GM21529 (cell line): ENCODE data around the gene NAT10.

Experiments
- ATAC-seq: cut with Tn5 transposase; IDR thresholded peaks from one replicate; pipeline ENCODE4 v1.9.1; 2021; ENCODE audit not compliant: unreplicated experiment

NAT10 gene

GRCh38 chr11:34148504-34149165 is 43.2 kb downstream of the NAT10 start:
- no peak for ATAC-seq

- no peak for ATAC-seq
These were observed 43.8 kb downstream of the NAT10 start for GRCh38 chr11:34149274-34149673.

GRCh38 chr11:34149786-34150185 is 44.4 kb downstream of the NAT10 start:
- ATAC-seq, result no peak

GRCh38 chr11:34150494-34151151 is 45.2 kb downstream of the NAT10 start:
- no peak for ATAC-seq

- no peak for ATAC-seq
These were observed 45.7 kb downstream of the NAT10 start for GRCh38 chr11:34151166-34151565.

- no peak for ATAC-seq
These were observed 46.8 kb downstream of the NAT10 start for GRCh38 chr11:34151916-34152845.

GRCh38 chr11:34154059-34154875 is 48.8 kb downstream of the NAT10 start:
- peak; percentile 79 for ATAC-seq

GRCh38 chr11:34155057-34155756 is 49.8 kb downstream of the NAT10 start:
- ATAC-seq, result no peak

- ATAC-seq, result no peak
These were observed 50.3 kb downstream of the NAT10 start for GRCh38 chr11:34155757-34156062.

- no peak for ATAC-seq
These were observed 51.7 kb downstream of the NAT10 start for GRCh38 chr11:34157163-34157562.

- no peak for ATAC-seq
These were observed 53.2 kb downstream of the NAT10 start for GRCh38 chr11:34158661-34159060.

GRCh38 chr11:34160049-34160721 is 54.8 kb downstream of the NAT10 start:
- no peak for ATAC-seq

GRCh38 chr11:34160791-34161190 is 55.4 kb downstream of the NAT10 start:
- no peak for ATAC-seq

GRCh38 chr11:34161361-34161760 is 55.9 kb downstream of the NAT10 start:
- ATAC-seq, result no peak

- no peak for ATAC-seq
These were observed 56.5 kb downstream of the NAT10 start for GRCh38 chr11:34161812-34162492.

- ATAC-seq, result no peak
These were observed 57.0 kb downstream of the NAT10 start for GRCh38 chr11:34162493-34162820.

- ATAC-seq, result no peak
These were observed 57.4 kb downstream of the NAT10 start for GRCh38 chr11:34162856-34163255.

- no peak for ATAC-seq
These were observed 59.7 kb downstream of the NAT10 start for GRCh38 chr11:34165121-34165520.

- no peak for ATAC-seq
These were observed 60.5 kb downstream of the NAT10 start for GRCh38 chr11:34165786-34166555.
